K562 (cell line): ENCODE data around the gene TTLL4. TPM values are rescaled to one million over a fixed set of nuclear protein-coding genes. Genes with fewer than 3 reads are reported as not detected.

ENCODE experiments used
- ZNF212 ChIP-seq: fragments of 450-650 bp; formaldehyde crosslinking; IDR thresholded peaks from 2 replicates; pipeline ENCODE4 v1.4.0; 2020; ENCODE audit warnings: mild to moderate bottlenecking
- polyA plus RNA-seq, 8 experiments: library from polyadenylated mRNA; depleted of rRNA in 4 of 8; stranded (reverse) in 5 of 8; unstranded in 3 of 8; fragments of >200 nt; fragmentation: Nextera tagmentation in 2 of 8; fragmentation: Illumina TruSeq in 1 of 8; extraction: Ambion mirVana in 2 of 8; extraction: Trizol in 1 of 8; gene quantifications; 2 replicates each; pipeline versions ENCODE4 v1.2.1 to v1.2.3, GENCODE V29; 2011 to 2014; ENCODE audit warnings: inconsistent platforms in 1 of 8, missing spikeins in 1 of 8
- total RNA-seq, 7 experiments: library from RNA; depleted of rRNA in 6 of 7; stranded (reverse); fragments of >200 nt in 6 of 7; fragmentation: Illumina TruSeq in 2 of 7; extraction: Trizol in 2 of 7; gene quantifications; 2 replicates each; pipeline versions ENCODE4 v1.2.1 to v1.2.3, GENCODE V29; 2011 to 2021; ENCODE audit warnings: low replicate concordance in 1 of 7
- TF ChIP-seq, protein P1 (sequence below), 2 experiments: fragments of 450-650 bp; IDR thresholded peaks; 2 replicates each; pipeline ENCODE4 v1.6.1; 2016; ENCODE audit warnings: mild to moderate bottlenecking in 2 of 2, borderline replicate concordance in 1 of 2, low read depth in 1 of 2, moderate library complexity in 1 of 2
- TF ChIP-seq, protein P2 (sequence below), 2 experiments: fragments of 450-650 bp; IDR thresholded peaks; 2 replicates each; pipeline ENCODE4 v1.6.1; 2016

Gene TTLL4
- total and polyA plus RNA-seq, 9 of the 15 experiments (the other 6 are each of a cell fraction or from before 2014, with no cell fraction given) = 12.6 to 67.5 (median 24.5) TPM

DNA sequence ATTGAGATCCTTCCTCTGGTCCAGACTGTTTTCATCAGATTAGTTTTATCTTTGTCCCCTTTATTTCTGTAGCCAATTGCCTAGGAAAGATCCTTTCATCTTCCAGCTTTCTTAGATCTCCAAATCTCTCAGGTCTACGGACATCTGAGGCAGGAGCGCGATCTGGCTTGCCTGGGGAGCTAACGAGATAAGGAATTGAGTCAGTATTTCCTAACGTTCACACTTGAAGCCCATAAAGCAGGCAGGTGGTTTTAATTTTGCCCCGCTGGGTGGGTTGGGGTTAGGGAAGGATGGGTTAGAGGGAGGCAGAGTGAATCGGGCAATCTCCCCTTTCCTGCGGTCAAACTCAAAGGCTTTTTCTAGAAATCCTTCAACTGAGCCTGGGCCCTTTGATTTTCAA is 727 bp upstream of the TTLL4 start (continued):
- TF ChIP-seq, protein P1, sequence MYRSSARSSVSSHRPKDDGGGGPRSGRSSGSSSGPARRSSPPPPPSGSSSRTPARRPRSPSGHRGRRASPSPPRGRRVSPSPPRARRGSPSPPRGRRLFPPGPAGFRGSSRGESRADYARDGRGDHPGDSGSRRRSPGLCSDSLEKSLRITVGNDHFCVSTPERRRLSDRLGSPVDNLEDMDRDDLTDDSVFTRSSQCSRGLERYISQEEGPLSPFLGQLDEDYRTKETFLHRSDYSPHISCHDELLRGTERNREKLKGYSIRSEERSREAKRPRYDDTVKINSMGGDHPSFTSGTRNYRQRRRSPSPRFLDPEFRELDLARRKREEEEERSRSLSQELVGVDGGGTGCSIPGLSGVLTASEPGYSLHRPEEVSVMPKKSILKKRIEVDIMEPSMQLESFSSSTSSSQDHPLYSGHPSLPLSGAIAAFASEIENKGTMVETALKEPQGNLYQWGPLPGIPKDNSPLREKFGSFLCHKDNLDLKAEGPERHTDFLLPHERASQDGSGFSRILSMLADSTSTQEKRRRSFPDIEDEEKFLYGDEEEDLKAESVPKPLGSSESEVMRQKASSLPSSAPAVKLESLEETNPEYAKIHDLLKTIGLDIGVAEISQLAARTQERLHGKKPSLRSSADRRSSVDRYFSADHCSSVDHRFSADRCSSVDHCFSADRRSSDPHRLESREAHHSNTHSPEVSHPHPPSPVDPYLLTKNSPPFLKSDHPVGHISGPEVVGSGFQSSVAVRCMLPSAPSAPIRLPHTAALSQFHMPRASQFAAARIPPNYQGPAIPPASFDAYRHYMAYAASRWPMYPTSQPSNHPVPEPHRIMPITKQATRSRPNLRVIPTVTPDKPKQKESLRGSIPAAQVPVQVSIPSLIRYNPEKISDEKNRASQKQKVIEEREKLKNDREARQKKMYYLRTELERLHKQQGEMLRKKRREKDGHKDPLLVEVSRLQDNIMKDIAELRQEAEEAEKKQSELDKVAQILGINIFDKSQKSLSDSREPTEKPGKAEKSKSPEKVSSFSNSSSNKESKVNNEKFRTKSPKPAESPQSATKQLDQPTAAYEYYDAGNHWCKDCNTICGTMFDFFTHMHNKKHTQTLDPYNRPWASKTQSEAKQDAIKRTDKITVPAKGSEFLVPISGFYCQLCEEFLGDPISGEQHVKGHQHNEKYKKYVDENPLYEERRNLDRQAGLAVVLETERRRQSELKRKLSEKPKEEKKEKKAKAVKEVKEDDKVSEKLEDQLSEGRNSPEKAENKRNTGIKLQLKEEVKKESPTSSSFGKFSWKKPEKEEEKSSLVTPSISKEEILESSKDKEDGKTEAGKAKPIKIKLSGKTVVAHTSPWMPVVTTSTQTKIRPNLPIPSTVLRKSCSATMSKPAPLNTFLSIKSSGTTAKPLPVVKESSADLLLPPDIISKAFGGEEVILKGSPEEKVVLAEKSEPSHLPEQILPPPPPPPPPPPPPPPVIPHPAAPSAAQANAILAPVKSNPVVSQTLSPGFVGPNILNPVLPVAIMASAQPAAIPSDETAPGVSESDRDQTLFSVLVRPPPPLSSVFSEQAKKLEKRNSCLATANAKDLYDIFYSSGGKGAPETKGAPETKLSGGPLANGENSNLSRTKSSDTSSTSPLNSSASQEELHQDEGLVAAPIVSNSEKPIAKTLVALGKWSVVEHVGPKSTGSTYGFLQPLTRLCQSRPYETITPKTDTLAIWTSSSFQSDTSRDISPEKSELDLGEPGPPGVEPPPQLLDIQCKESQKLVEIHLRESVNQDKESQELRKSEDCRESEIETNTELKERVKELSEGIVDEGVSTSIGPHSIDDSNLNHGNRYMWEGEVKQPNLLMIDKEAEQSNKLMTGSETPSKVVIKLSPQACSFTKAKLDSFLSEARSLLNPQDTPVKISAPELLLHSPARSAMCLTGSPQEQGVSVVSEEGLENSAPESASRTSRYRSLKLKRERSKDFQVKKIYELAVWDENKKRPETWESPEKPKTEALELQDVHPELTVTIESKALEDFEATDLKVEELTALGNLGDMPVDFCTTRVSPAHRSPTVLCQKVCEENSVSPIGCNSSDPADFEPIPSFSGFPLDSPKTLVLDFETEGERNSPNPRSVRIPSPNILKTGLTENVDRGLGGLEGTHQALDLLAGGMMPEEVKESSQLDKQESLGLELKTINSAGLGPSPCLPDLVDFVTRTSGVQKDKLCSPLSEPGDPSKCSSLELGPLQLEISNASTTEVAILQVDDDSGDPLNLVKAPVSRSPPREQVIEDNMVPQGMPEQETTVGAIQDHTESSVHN (IDR thresholded peaks at IDR 0.05; ENCODE audit: borderline replicate concordance in 1 of 2, low read depth in 1 of 2) = no peak
- no peak for TF ChIP-seq ZNF212 (CRISPR knock-in tag)
- TF ChIP-seq, protein P2, sequence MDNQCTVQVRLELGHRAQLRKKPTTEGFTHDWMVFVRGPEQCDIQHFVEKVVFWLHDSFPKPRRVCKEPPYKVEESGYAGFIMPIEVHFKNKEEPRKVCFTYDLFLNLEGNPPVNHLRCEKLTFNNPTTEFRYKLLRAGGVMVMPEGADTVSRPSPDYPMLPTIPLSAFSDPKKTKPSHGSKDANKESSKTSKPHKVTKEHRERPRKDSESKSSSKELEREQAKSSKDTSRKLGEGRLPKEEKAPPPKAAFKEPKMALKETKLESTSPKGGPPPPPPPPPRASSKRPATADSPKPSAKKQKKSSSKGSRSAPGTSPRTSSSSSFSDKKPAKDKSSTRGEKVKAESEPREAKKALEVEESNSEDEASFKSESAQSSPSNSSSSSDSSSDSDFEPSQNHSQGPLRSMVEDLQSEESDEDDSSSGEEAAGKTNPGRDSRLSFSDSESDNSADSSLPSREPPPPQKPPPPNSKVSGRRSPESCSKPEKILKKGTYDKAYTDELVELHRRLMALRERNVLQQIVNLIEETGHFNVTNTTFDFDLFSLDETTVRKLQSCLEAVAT (IDR thresholded peaks at IDR 0.05) = no peak
